PC-3 (cell line): ENCODE results near the gene CNNM3. TPM values are rescaled to one million over a fixed set of nuclear protein-coding genes. Genes with fewer than 3 reads are reported as not detected.

Experiments used
- ATAC-seq: fragments of 200-7000 bp; cut with Tn5 transposase; 2 replicates; pipeline ENCODE4 v1.9.1; 2020; ENCODE audit warnings: mild to moderate bottlenecking, moderate library complexity
- BruUV-seq: library from RNA; stranded (reverse); fragments of 400-500 nt; replicated peaks from 2 replicates; lab custom pipeline; 2021; lab: Mats Ljungman, UMichigan
- CTCF ChIA-PET: fragments of 300-600 bp; sonication (Branson Sonifier 250); formaldehyde crosslinking; loops from one replicate; lab custom pipeline; 2022; ENCODE audit warnings: antibody characterized with exemption; lab: Charles Lee
- POLR2A ChIA-PET: fragments of 300-600 bp; sonication (Branson Sonifier 250); formaldehyde crosslinking; loops from one replicate; lab custom pipeline; 2022; ENCODE audit warnings: antibody characterized with exemption; ENCODE audit not compliant: unreplicated experiment; lab: Charles Lee
- DNase-seq: peaks from one replicate; pipeline ENCODE4 v3.0.0-alpha.2; 2015
- H2AFZ ChIP-seq: fragments of 300-600 bp; sonication (generic); 2 replicates; pipeline ENCODE4 v1.6.0; 2016; ENCODE audit warnings: antibody characterized with exemption, low read length
- H3F3A ChIP-seq: fragments of 300-600 bp; sonication (generic); one replicate; pipeline ENCODE4 v1.6.0; 2017; ENCODE audit warnings: antibody characterized with exemption, low read length, control low read depth, mild to moderate bottlenecking; ENCODE audit not compliant: unreplicated experiment
- H3K27ac ChIP-seq: fragments of 300-600 bp; sonication (generic); 2 replicates; pipeline ENCODE4 v1.5.1; 2016; ENCODE audit warnings: mild to moderate bottlenecking, low read length
- H3K27me3 ChIP-seq: fragments of 300-600 bp; sonication (generic); 2 replicates; pipeline ENCODE4 v1.6.1; 2016; ENCODE audit warnings: low read length, mixed read lengths
- H3K36me3 ChIP-seq: fragments of 300-600 bp; sonication (generic); 2 replicates; pipeline ENCODE4 v1.6.1; 2016; ENCODE audit warnings: low read depth, mixed run types, low read length, mixed read lengths
- H3K4me1 ChIP-seq: fragments of 300-600 bp; sonication (generic); 2 replicates; pipeline ENCODE4 v1.5.1; 2016; ENCODE audit warnings: low read length; ENCODE audit not compliant: insufficient read depth
- H3K4me2 ChIP-seq: fragments of 300-600 bp; sonication (generic); 2 replicates; pipeline ENCODE4 v1.6.0; 2016; ENCODE audit warnings: low read length
- H3K4me3 ChIP-seq: fragments of 300-600 bp; sonication (generic); 2 replicates; pipeline ENCODE4 v1.5.1; 2016; ENCODE audit warnings: mild to moderate bottlenecking, low read length, mixed read lengths
- H3K79me2 ChIP-seq: fragments of 300-600 bp; sonication (generic); 2 replicates; pipeline ENCODE4 v1.6.1; 2017; ENCODE audit warnings: low read length, mixed read lengths
- H3K9ac ChIP-seq: fragments of 300-600 bp; sonication (generic); 2 replicates; pipeline ENCODE4 v1.6.0; 2016; ENCODE audit warnings: mild to moderate bottlenecking, low read length
- H3K9me2 ChIP-seq: fragments of 300-600 bp; sonication (generic); replicated peaks from 2 replicates; pipeline ENCODE4 v1.6.1; 2016; ENCODE audit warnings: mixed run types, low read length, mixed read lengths
- H3K9me3 ChIP-seq: fragments of 300-600 bp; sonication (generic); 2 replicates; pipeline ENCODE4 v1.6.1; 2016; ENCODE audit warnings: low read length, mixed read lengths
- H4K20me1 ChIP-seq: fragments of 300-600 bp; sonication (generic); 2 replicates; pipeline ENCODE4 v1.6.1; 2016; ENCODE audit warnings: low read length, mixed read lengths
- EZH2 ChIP-seq: fragments of 300-600 bp; sonication (generic); IDR thresholded peaks from one replicate; pipeline ENCODE4 v1.6.1; 2017; ENCODE audit warnings: antibody characterized with exemption, mild to moderate bottlenecking, low read length; ENCODE audit not compliant: unreplicated experiment
- EZH2phosphoT487 ChIP-seq: fragments of 300-600 bp; sonication (generic); IDR thresholded peaks from 2 replicates; pipeline ENCODE4 v1.6.1; 2018; ENCODE audit warnings: mild to moderate bottlenecking, antibody characterized with exemption, low read length, borderline replicate concordance
- intact Hi-C: fragments of 100-400 bp; cut with micrococcal nuclease; formaldehyde crosslinking; loops from 2 replicates; pipeline ENCODE4 v1.9.0; 2023
- total RNA-seq: library from RNA; depleted of rRNA; stranded (reverse); fragments of >200 nt; gene quantifications from 2 replicates; pipeline ENCODE4 v1.2.3, GENCODE V29; 2014
- TF ChIP-seq, protein P1 (sequence below): fragments of 300-600 bp; sonication (generic); conservative IDR thresholded peaks from 2 replicates; pipeline ENCODE4 v1.5.1; 2017; ENCODE audit warnings: antibody characterized with exemption, low read depth, mild to moderate bottlenecking, low read length

The CNNM3 gene
- total RNA-seq, 1 experiment from 2014 or later, result 9.0 TPM

DNA sequence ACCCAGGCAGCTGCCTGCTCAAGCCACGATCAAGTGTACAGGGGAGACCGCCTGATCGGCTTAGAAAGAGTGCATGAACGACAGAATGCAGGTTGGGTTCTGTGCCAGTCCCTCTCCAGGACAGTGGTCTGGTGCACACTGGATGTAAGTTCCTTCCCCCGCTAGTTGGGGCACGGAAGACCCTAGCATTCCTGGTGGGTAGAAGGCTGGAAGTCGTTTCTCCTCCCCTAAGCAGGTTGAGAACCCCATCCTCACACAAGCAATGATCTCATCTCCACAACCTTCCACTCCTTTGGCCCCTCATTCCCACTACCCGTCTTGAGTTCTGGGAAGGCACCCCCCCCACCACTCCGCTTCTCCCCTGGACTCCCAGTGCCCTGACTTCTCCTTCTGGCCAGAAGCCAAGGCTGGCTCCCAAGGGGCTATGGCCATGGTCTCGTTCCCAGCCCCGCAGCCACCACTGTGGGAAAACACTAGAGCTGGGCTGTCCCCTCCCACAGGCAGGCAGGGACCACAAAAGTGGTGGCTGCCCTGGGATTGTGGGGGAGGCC, 43.1 kb downstream of the CNNM3 start:
- H3K9me2 ChIP-seq, result no peaks in the 10 kb centered on the region
- ATAC-seq (no peak), DNase-seq (no peak)
- peaks cover 34% of the 10 kb centered on the region for H3K79me2 ChIP-seq
- H3K27me3 ChIP-seq, result no peaks in the 10 kb centered on the region
- H3K4me3 ChIP-seq, result no peak overlapping the region
- no peak for TF ChIP-seq EZH2phosphoT487
- TF ChIP-seq, protein P1, sequence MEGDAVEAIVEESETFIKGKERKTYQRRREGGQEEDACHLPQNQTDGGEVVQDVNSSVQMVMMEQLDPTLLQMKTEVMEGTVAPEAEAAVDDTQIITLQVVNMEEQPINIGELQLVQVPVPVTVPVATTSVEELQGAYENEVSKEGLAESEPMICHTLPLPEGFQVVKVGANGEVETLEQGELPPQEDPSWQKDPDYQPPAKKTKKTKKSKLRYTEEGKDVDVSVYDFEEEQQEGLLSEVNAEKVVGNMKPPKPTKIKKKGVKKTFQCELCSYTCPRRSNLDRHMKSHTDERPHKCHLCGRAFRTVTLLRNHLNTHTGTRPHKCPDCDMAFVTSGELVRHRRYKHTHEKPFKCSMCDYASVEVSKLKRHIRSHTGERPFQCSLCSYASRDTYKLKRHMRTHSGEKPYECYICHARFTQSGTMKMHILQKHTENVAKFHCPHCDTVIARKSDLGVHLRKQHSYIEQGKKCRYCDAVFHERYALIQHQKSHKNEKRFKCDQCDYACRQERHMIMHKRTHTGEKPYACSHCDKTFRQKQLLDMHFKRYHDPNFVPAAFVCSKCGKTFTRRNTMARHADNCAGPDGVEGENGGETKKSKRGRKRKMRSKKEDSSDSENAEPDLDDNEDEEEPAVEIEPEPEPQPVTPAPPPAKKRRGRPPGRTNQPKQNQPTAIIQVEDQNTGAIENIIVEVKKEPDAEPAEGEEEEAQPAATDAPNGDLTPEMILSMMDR, result no peak
- no peak for TF ChIP-seq EZH2
- no peaks in the 10 kb centered on the region for H3F3A ChIP-seq
- H3K36me3 ChIP-seq, result peaks cover 9% of the 10 kb centered on the region; the same call in 1 of the 2 replicates
- no peak overlapping the region for H2AFZ ChIP-seq
- BruUV-seq, result no TSS peak
- H3K9me3 ChIP-seq, result no peaks in the 10 kb centered on the region
- H3K4me1 ChIP-seq, result peaks cover 11% of the 10 kb centered on the region
- ChIA-PET CTCF (interaction anchor here (1.8 to 2.5 kb wide), 2 partner anchors 9 to 92 kb away, joined by 12 to 18 read pairs; no protein-coding TSS in a partner anchor), POLR2A (no interaction called here)
- no peak overlapping the region for H3K4me2 ChIP-seq
- H4K20me1 ChIP-seq, result 0 out of 2 replicates have a peak, but pooled peaks cover 4% of the 10 kb centered on the region
- no peak overlapping the region for H3K9ac ChIP-seq
- intact Hi-C loops, result loop anchor here (5.0 kb wide), 2 partner anchors 58 to 97 kb away; partner anchors contain the start of gene CNNM4
- H3K27ac ChIP-seq, result no peak overlapping the region

DNA sequence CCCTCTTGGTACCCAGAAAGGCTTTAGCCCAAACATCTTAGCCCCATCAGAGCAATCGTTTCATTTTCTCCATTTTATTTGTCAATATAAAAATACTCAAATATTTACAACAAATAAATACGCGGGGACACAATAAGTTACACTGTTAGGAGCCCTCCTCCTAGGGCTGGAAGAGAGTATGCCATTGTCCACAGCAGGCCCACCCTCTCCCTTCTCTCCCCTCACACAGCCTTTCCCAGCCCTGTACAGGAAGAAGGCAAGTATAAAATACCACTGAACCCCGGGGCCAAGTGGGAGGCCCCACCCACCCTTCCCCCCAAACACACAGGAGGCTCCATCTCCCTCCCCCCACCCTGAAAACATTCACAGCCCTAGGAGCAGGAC, 43.6 kb downstream of the CNNM3 start:
- Histone ChIP-seq H4K20me1 (0 out of 2 replicates have a peak, but pooled peaks cover 4% of the 10 kb centered on the region), H3K4me1 (peaks cover 11% of the 10 kb centered on the region), H3K27me3 (no peaks in the 10 kb centered on the region), H3K36me3 (peaks cover 12% of the 10 kb centered on the region; the same call in 1 of the 2 replicates), H3K4me2 (no peak overlapping the region), H3K9me2 (no peaks in the 10 kb centered on the region), H2AFZ (no peak overlapping the region), H3K79me2 (peaks cover 29% of the 10 kb centered on the region), H3K9me3 (no peaks in the 10 kb centered on the region), H3K27ac (no peak overlapping the region), H3K9ac (no peak overlapping the region), H3K4me3 (no peak overlapping the region), H3F3A (no peaks in the 10 kb centered on the region)
- ChIA-PET POLR2A (no interaction called here), CTCF (no interaction called here)
- BruUV-seq, result no TSS peak
- TF ChIP-seq, protein P1, result no peak
- TF ChIP-seq EZH2 (no peak), EZH2phosphoT487 (no peak)
- intact Hi-C loops, result loop anchor here (5.0 kb wide), 2 partner anchors 58 to 97 kb away; partner anchors contain the start of gene CNNM4
- ATAC-seq (no peak), DNase-seq (no peak)
